ENCODE measurements around the gene HERPUD2.
A peak's percentile ranks its signal among the peaks of the same experiment; 100 is the strongest.
"Not testable (repeated sequence)": the region's sequence is repeated elsewhere in the genome, so short reads cannot be mapped to it uniquely, and the experiment has no call there.

The HERPUD2 gene

GRCh38 chr7:35700333-35700732, 5.4 kb upstream of the HERPUD2 start:
- Mint-ChIP-seq H3K4me1 (ENCODE audit: low read depth) (peaks cover 27% of the 10 kb centered on the region), H3K9me3 (no peaks in the 10 kb centered on the region), H3K36me3 (ENCODE audit: low read depth) (peaks cover 4% of the 10 kb centered on the region), H3K4me3 (no peak overlapping the region), H3K27ac (no peak overlapping the region), H3K27me3 (ENCODE audit: low read depth) (peaks cover 3% of the 10 kb centered on the region)

- Mint-ChIP-seq H3K27me3 (ENCODE audit: low read depth) (peaks cover 3% of the 10 kb centered on the region), H3K36me3 (ENCODE audit: low read depth) (peaks cover 4% of the 10 kb centered on the region), H3K4me3 (no peak overlapping the region), H3K27ac (no peak overlapping the region), H3K4me1 (ENCODE audit: low read depth) (peaks cover 28% of the 10 kb centered on the region), H3K9me3 (no peaks in the 10 kb centered on the region)
These were observed 4.9 kb upstream of the HERPUD2 start for GRCh38 chr7:35699796-35700305.

- peaks cover 30% of the 10 kb centered on the region for H3K4me1 Mint-ChIP-seq (ENCODE audit: low read depth)
- not testable (repeated sequence) for H3K27me3 Mint-ChIP-seq (ENCODE audit: low read depth); H3K4me3 Mint-ChIP-seq; H3K36me3 Mint-ChIP-seq (ENCODE audit: low read depth); H3K27ac Mint-ChIP-seq; H3K9me3 Mint-ChIP-seq
These were observed 3.4 kb upstream of the HERPUD2 start for GRCh38 chr7:35698382-35698781.

GRCh38 chr7:35697414-35698175, 2.7 kb upstream of the HERPUD2 start:
- no peak overlapping the region for H3K27ac Mint-ChIP-seq
- no peaks in the 10 kb centered on the region for H3K9me3 Mint-ChIP-seq

GRCh38 chr7:35695987-35696386, 1.1 kb upstream of the HERPUD2 start:
- Mint-ChIP-seq H3K9me3 (no peaks in the 10 kb centered on the region), H3K4me1 (ENCODE audit: low read depth) (peaks cover 50% of the 10 kb centered on the region), H3K36me3 (ENCODE audit: low read depth) (peaks cover 8% of the 10 kb centered on the region), H3K27ac (peak overlapping the region; percentile 96), H3K4me3 (peak overlapping the region; percentile 98), H3K27me3 (ENCODE audit: low read depth) (no peaks in the 10 kb centered on the region)

More at GRCh38 chr7:35697414-35698175, 2.7 kb upstream of the HERPUD2 start:
- Mint-ChIP-seq H3K27me3 (ENCODE audit: low read depth) (no peaks in the 10 kb centered on the region), H3K36me3 (ENCODE audit: low read depth) (peaks cover 8% of the 10 kb centered on the region), H3K4me3 (peak overlapping the region; percentile 19), H3K4me1 (ENCODE audit: low read depth) (peaks cover 38% of the 10 kb centered on the region)

- Mint-ChIP-seq H3K27ac (peak overlapping the region; percentile 96), H3K27me3 (ENCODE audit: low read depth) (no peaks in the 10 kb centered on the region), H3K4me3 (peak overlapping the region; percentile 98), H3K9me3 (no peaks in the 10 kb centered on the region), H3K4me1 (ENCODE audit: low read depth) (peaks cover 52% of the 10 kb centered on the region), H3K36me3 (ENCODE audit: low read depth) (peaks cover 8% of the 10 kb centered on the region)
These were observed 527 bp upstream of the HERPUD2 start for GRCh38 chr7:35695473-35695850.

- Mint-ChIP-seq H3K36me3 (ENCODE audit: low read depth) (peaks cover 14% of the 10 kb centered on the region), H3K4me3 (peak overlapping the region; percentile 85), H3K4me1 (ENCODE audit: low read depth) (peaks cover 56% of the 10 kb centered on the region), H3K27me3 (ENCODE audit: low read depth) (no peaks in the 10 kb centered on the region), H3K9me3 (no peaks in the 10 kb centered on the region), H3K27ac (peak overlapping the region; percentile 78)
These were observed 663 bp downstream of the HERPUD2 start for GRCh38 chr7:35694161-35694783.

- Mint-ChIP-seq H3K9me3 (no peaks in the 10 kb centered on the region), H3K36me3 (ENCODE audit: low read depth) (peaks cover 19% of the 10 kb centered on the region), H3K27me3 (ENCODE audit: low read depth) (no peaks in the 10 kb centered on the region), H3K27ac (peak overlapping the region; percentile 78), H3K4me3 (peak overlapping the region; percentile 85), H3K4me1 (ENCODE audit: low read depth) (peaks cover 71% of the 10 kb centered on the region)
These were observed 3.1 kb downstream of the HERPUD2 start for GRCh38 chr7:35691827-35692307.

GRCh38 chr7:35691366-35691765, 3.6 kb downstream of the HERPUD2 start:
- Mint-ChIP-seq H3K9me3 (no peaks in the 10 kb centered on the region), H3K4me3 (peak overlapping the region; percentile 85), H3K27ac (peak overlapping the region; percentile 78), H3K27me3 (ENCODE audit: low read depth) (no peaks in the 10 kb centered on the region), H3K36me3 (ENCODE audit: low read depth) (peaks cover 21% of the 10 kb centered on the region), H3K4me1 (ENCODE audit: low read depth) (peaks cover 67% of the 10 kb centered on the region)

GRCh38 chr7:35690614-35691013, 4.3 kb downstream of the HERPUD2 start:
- H3K9me3 Mint-ChIP-seq; H3K27me3 Mint-ChIP-seq (ENCODE audit: low read depth): not testable (repeated sequence)
- Mint-ChIP-seq H3K4me1 (ENCODE audit: low read depth) (peaks cover 59% of the 10 kb centered on the region), H3K4me3 (peak overlapping the region; percentile 85), H3K27ac (peak overlapping the region; percentile 78), H3K36me3 (ENCODE audit: low read depth) (peaks cover 22% of the 10 kb centered on the region)

- Mint-ChIP-seq H3K27ac (no peak overlapping the region), H3K27me3 (ENCODE audit: low read depth) (no peaks in the 10 kb centered on the region), H3K4me1 (ENCODE audit: low read depth) (peaks cover 54% of the 10 kb centered on the region), H3K9me3 (peaks cover 7% of the 10 kb centered on the region), H3K36me3 (ENCODE audit: low read depth) (peaks cover 39% of the 10 kb centered on the region), H3K4me3 (no peak overlapping the region)
These were observed 9.2 kb downstream of the HERPUD2 start for GRCh38 chr7:35685781-35686180.

- H3K4me3 Mint-ChIP-seq, result no peak overlapping the region
- peaks cover 7% of the 10 kb centered on the region for H3K9me3 Mint-ChIP-seq
- peak overlapping the region; percentile 41 for H3K27ac Mint-ChIP-seq
- no peaks in the 10 kb centered on the region for H3K27me3 Mint-ChIP-seq (ENCODE audit: low read depth)
- peaks cover 28% of the 10 kb centered on the region for H3K36me3 Mint-ChIP-seq (ENCODE audit: low read depth)
- peaks cover 41% of the 10 kb centered on the region for H3K4me1 Mint-ChIP-seq (ENCODE audit: low read depth)
These were observed 13.5 kb downstream of the HERPUD2 start for GRCh38 chr7:35681231-35682029.

- H3K36me3 Mint-ChIP-seq (ENCODE audit: low read depth), result peaks cover 26% of the 10 kb centered on the region
- no peak overlapping the region for H3K4me3 Mint-ChIP-seq
- H3K27ac Mint-ChIP-seq, result peak overlapping the region; percentile 5
- no peaks in the 10 kb centered on the region for H3K27me3 Mint-ChIP-seq (ENCODE audit: low read depth)
- peaks cover 7% of the 10 kb centered on the region for H3K9me3 Mint-ChIP-seq
- peaks cover 44% of the 10 kb centered on the region for H3K4me1 Mint-ChIP-seq (ENCODE audit: low read depth)
These were observed 14.4 kb downstream of the HERPUD2 start for GRCh38 chr7:35680403-35681013.
